H1 (cell line): ENCODE results near the gene LGALS12. TPM values are rescaled to one million over a fixed set of nuclear protein-coding genes. Genes with fewer than 3 reads are reported as not detected.

Experiments used
- CTCF ChIA-PET: fragments of 300-600 bp; sonication (Branson Sonifier 250); formaldehyde crosslinking; loops from one replicate; lab custom pipeline; 2021; ENCODE audit not compliant: partially characterized antibody; lab: Charles Lee
- POLR2A ChIA-PET: fragments of 300-600 bp; sonication (Branson Sonifier 250); formaldehyde crosslinking; loops from one replicate; lab custom pipeline; 2021; ENCODE audit warnings: inconsistent platforms; ENCODE audit not compliant: partially characterized antibody; lab: Charles Lee
- DNase-seq, 2 experiments: peaks; one replicate each; pipeline versions ENCODE4 v3.0.0 to v3.0.0-alpha.2; 2010 to 2022; ENCODE audit warnings: low spot score in 2 of 2, low read depth in 1 of 2, mixed read lengths in 1 of 2
- FAIRE-seq: peaks from 2 replicates; lab custom pipeline; 2011; peaks lifted over from hg19 to GRCh38; lab: Jason Lieb, UNC
- H2AFZ ChIP-seq: 2 replicates; pipeline ENCODE4 v1.8.1; 2012; ENCODE audit warnings: low read length, inconsistent platforms
- H2AK5ac ChIP-seq: 2 replicates; pipeline ENCODE4 v1.6.1; 2013; ENCODE audit warnings: low read depth, low read length
- H2BK120ac ChIP-seq: replicated peaks from 2 replicates; pipeline ENCODE3; 2013; ENCODE audit warnings: low read depth, low read length, inconsistent platforms
- H2BK12ac ChIP-seq: 2 replicates; pipeline ENCODE4 v1.6.1; 2013; ENCODE audit warnings: low read depth, low read length
- H2BK15ac ChIP-seq: 2 replicates; pipeline ENCODE4 v1.6.1; 2013; ENCODE audit warnings: low read length
- H2BK20ac ChIP-seq: 2 replicates; pipeline ENCODE4 v1.6.1; 2013; ENCODE audit warnings: low read length
- H2BK5ac ChIP-seq: 2 replicates; pipeline ENCODE4 v1.6.1; 2013; ENCODE audit warnings: low read depth, low read length
- H3K14ac ChIP-seq: 2 replicates; pipeline ENCODE4 v1.6.1; 2013; ENCODE audit warnings: inconsistent platforms; ENCODE audit not compliant: insufficient read length
- H3K18ac ChIP-seq: 2 replicates; pipeline ENCODE4 v1.6.1; 2013; ENCODE audit warnings: low read length; ENCODE audit errors: extremely low read depth
- H3K23ac ChIP-seq: 2 replicates; pipeline ENCODE4 v1.6.1; 2013; ENCODE audit warnings: inconsistent platforms; ENCODE audit not compliant: insufficient read length
- H3K23me2 ChIP-seq: 2 replicates; pipeline ENCODE4 v1.6.1; 2013; ENCODE audit warnings: low read depth, low read length
- H3K27ac ChIP-seq: 2 replicates; pipeline ENCODE4 v1.6.1; 2011; ENCODE audit warnings: low read depth, low read length, inconsistent platforms
- H3K27me3 ChIP-seq, 4 experiments: replicated peaks in 1 of 4; 1 replicate in 1 of 4; 2 replicates in 3 of 4; pipeline versions ENCODE4 v1.6.1 to v1.8.1; 2011 to 2013; ENCODE audit warnings: low read length in 3 of 4, mild to moderate bottlenecking in 3 of 4, inconsistent platforms in 2 of 4, mixed read lengths in 2 of 4, moderate library complexity in 1 of 4; ENCODE audit not compliant: control insufficient read depth in 3 of 4, insufficient read depth in 3 of 4; ENCODE audit errors: extremely low read depth in 1 of 4
- H3K36me3 ChIP-seq, 4 experiments: 2 replicates each; pipeline versions ENCODE4 v1.6.1 to v1.8.1; 2011 to 2013; ENCODE audit warnings: mild to moderate bottlenecking in 4 of 4, low read length in 3 of 4, moderate library complexity in 2 of 4, control low read depth in 1 of 4, inconsistent platforms in 1 of 4; ENCODE audit not compliant: insufficient read depth in 4 of 4, control insufficient read depth in 2 of 4
- H3K4ac ChIP-seq: replicated peaks from 2 replicates; pipeline ENCODE3; 2013; ENCODE audit warnings: low read length, low read depth, mixed read lengths, inconsistent platforms; ENCODE audit not compliant: insufficient read length
- H3K4me1 ChIP-seq, 4 experiments: replicated peaks in 1 of 4; 1 replicate in 1 of 4; 2 replicates in 3 of 4; pipeline versions ENCODE4 v1.6.1 to v1.8.1; 2011 to 2013; ENCODE audit warnings: low read length in 3 of 4, inconsistent platforms in 2 of 4, mixed read lengths in 1 of 4; ENCODE audit not compliant: insufficient read depth in 4 of 4, control insufficient read depth in 3 of 4
- H3K4me2 ChIP-seq, 2 experiments: 2 replicates each; pipeline versions ENCODE4 v1.6.1 to v1.8.1; 2011 to 2013; ENCODE audit warnings: low read depth in 2 of 2, low read length in 2 of 2, control low read depth in 1 of 2, inconsistent platforms in 1 of 2, mild to moderate bottlenecking in 1 of 2; ENCODE audit not compliant: insufficient read depth in 1 of 2
- H3K4me3 ChIP-seq, 4 experiments: fragments of 200-600, 300-600 bp in 1 of 4; sonication (generic), shearing (Covaris generic), sonication (Bioruptor Twin) in 1 of 4; 2 replicates each; pipeline versions ENCODE4 v1.5.1 to v1.8.1; 2011 to 2016; ENCODE audit warnings: low read length in 4 of 4, low read depth in 3 of 4, control low read depth in 2 of 4, inconsistent platforms in 2 of 4, mild to moderate bottlenecking in 2 of 4, mixed read lengths in 1 of 4, moderate library complexity in 1 of 4; ENCODE audit not compliant: insufficient read depth in 2 of 4; ENCODE audit errors: extremely low read depth in 1 of 4
- H3K56ac ChIP-seq: replicated peaks from 2 replicates; pipeline ENCODE3; 2013; ENCODE audit warnings: low read depth, mild to moderate bottlenecking, mixed read lengths, low read length, inconsistent platforms; ENCODE audit not compliant: insufficient read length
- H3K79me1 ChIP-seq: 2 replicates; pipeline ENCODE4 v1.6.1; 2013; ENCODE audit warnings: low read depth, low read length, control low read depth
- H3K79me2 ChIP-seq, 2 experiments: 2 replicates each; pipeline versions ENCODE4 v1.6.1 to v1.8.1; 2012 to 2013; ENCODE audit warnings: low read length in 2 of 2, mild to moderate bottlenecking in 2 of 2, inconsistent platforms in 1 of 2; ENCODE audit not compliant: insufficient read depth in 2 of 2, control insufficient read depth in 1 of 2
- H3K9ac ChIP-seq, 4 experiments: replicated peaks in 1 of 4; 1 replicate in 1 of 4; 2 replicates in 3 of 4; pipeline versions ENCODE4 v1.6.1 to v1.8.1; 2011 to 2013; ENCODE audit warnings: low read depth in 3 of 4, low read length in 3 of 4, control low read depth in 2 of 4, mild to moderate bottlenecking in 2 of 4, moderate library complexity in 2 of 4, inconsistent platforms in 1 of 4; ENCODE audit errors: extremely low read depth in 1 of 4
- H3K9me3 ChIP-seq, 2 experiments: 2 replicates each; pipeline versions ENCODE4 v1.6.1 to v1.8.1; 2012 to 2013; ENCODE audit warnings: mild to moderate bottlenecking in 2 of 2, moderate library complexity in 2 of 2, control low read depth in 1 of 2, inconsistent platforms in 1 of 2, low read depth in 1 of 2, low read length in 1 of 2, mixed read lengths in 1 of 2; ENCODE audit not compliant: insufficient read depth in 2 of 2
- H4K20me1 ChIP-seq, 2 experiments: replicated peaks in 1 of 2; 2 replicates each; pipeline versions ENCODE3 to v1.8.1; 2011 to 2013; ENCODE audit warnings: inconsistent platforms in 2 of 2, low read length in 2 of 2, mild to moderate bottlenecking in 1 of 2; ENCODE audit not compliant: insufficient read depth in 2 of 2, control insufficient read depth in 1 of 2
- H4K5ac ChIP-seq: 2 replicates; pipeline ENCODE4 v1.6.1; 2013; ENCODE audit warnings: low read length, low read depth, mixed read lengths, inconsistent platforms; ENCODE audit not compliant: insufficient read length
- H4K8ac ChIP-seq: 2 replicates; pipeline ENCODE4 v1.8.0; 2013; ENCODE audit warnings: mild to moderate bottlenecking, moderate library complexity, low read length, inconsistent platforms; ENCODE audit not compliant: insufficient read depth; ENCODE audit errors: extremely low read depth
- H4K91ac ChIP-seq: replicated peaks from 2 replicates; pipeline ENCODE3; 2013; ENCODE audit warnings: low read length, mixed read lengths, inconsistent platforms; ENCODE audit not compliant: insufficient read length
- CBX8 ChIP-seq: fragments of 300-800, 300-1000 bp; sonication (generic); IDR thresholded peaks from 2 replicates; pipeline ENCODE4 v1.7.1; 2016; ENCODE audit warnings: low read depth, low read length, borderline replicate concordance
- CEBPB ChIP-seq: IDR thresholded peaks from 2 replicates; pipeline ENCODE4 v1.6.1; 2012; ENCODE audit warnings: low read depth, low read length
- GTF2F1 ChIP-seq: IDR thresholded peaks from 2 replicates; pipeline ENCODE4 v1.6.1; 2012; ENCODE audit warnings: low read depth, low read length, improper control_type of control experiment, borderline replicate concordance
- KDM5A ChIP-seq: fragments of 200-600 bp; IDR thresholded peaks from 2 replicates; pipeline ENCODE4 v1.7.1; 2012; ENCODE audit warnings: mild to moderate bottlenecking, low read length, inconsistent platforms, mixed read lengths
- RAD21 ChIP-seq, 2 experiments: IDR thresholded peaks in 1 of 2; conservative IDR thresholded peaks in 1 of 2; 2 replicates each; pipeline ENCODE4 v1.6.1; 2011; ENCODE audit warnings: low read depth in 2 of 2, low read length in 2 of 2, improper control_type of control experiment in 1 of 2, inconsistent platforms in 1 of 2, mild to moderate bottlenecking in 1 of 2, moderate library complexity in 1 of 2
- SP1 ChIP-seq: IDR thresholded peaks from 2 replicates; pipeline ENCODE4 v1.6.1; 2011; ENCODE audit warnings: low read depth, low read length
- SP2 ChIP-seq: IDR thresholded peaks from 2 replicates; pipeline ENCODE4 v1.6.1; 2012; ENCODE audit warnings: mild to moderate bottlenecking, low read length, inconsistent platforms
- SP4 ChIP-seq: IDR thresholded peaks from 2 replicates; pipeline ENCODE4 v1.6.1; 2012; ENCODE audit warnings: low read length, inconsistent platforms
- WGBS, 2 experiments: shearing (Covaris generic) in 1 of 2; methylation state at CpG; one replicate each; pipeline versions ENCODE4 v1.1.6 to v1.1.7; 2013 to 2015; ENCODE audit warnings: low lambda C conversion rate in 2 of 2, mixed read lengths in 2 of 2, inconsistent platforms in 1 of 2, low coverage in 1 of 2, missing lambda C conversion rate in 1 of 2; ENCODE audit not compliant: insufficient replicate concordance in 2 of 2, insufficient coverage in 1 of 2, insufficient read length in 1 of 2; ENCODE audit errors: extremely low coverage in 1 of 2, missing lambda C conversion rate in 1 of 2; 5-methylcytosine and 5-hydroxymethylcytosine counted together
- polyA plus RNA-seq, 7 experiments: library from polyadenylated mRNA; depleted of rRNA in 3 of 7; stranded (reverse) in 5 of 7; unstranded in 2 of 7; fragments of >200 nt in 5 of 7; fragments of 200-250 nt in 2 of 7; gene quantifications; 1 replicate in 5 of 7; 2 replicates in 1 of 7; 4 replicates in 1 of 7; pipeline versions ENCODE4 v1.2.1 to v1.2.3, GENCODE V29; 2011 to 2013; ENCODE audit warnings: missing spikeins in 2 of 7, mixed read lengths in 2 of 7
- total RNA-seq: library from RNA; stranded (reverse); fragmentation: NEBNext Ultra II Directional; extraction: Animal tissue kit (Norgen Biotek cat#: 25700); gene quantifications from 2 replicates; pipeline ENCODE4 v1.2.1, GENCODE V29; 2021
- TF ChIP-seq, protein P1 (sequence below): IDR thresholded peaks from 2 replicates; pipeline ENCODE4 v1.6.1; 2012; ENCODE audit warnings: inconsistent platforms

The LGALS12 gene
- total and polyA plus RNA-seq, 2 of the 8 experiments (the other 6 are each of a cell fraction or from before 2014, with no cell fraction given): 1.6 to 2.9 TPM

DNA sequence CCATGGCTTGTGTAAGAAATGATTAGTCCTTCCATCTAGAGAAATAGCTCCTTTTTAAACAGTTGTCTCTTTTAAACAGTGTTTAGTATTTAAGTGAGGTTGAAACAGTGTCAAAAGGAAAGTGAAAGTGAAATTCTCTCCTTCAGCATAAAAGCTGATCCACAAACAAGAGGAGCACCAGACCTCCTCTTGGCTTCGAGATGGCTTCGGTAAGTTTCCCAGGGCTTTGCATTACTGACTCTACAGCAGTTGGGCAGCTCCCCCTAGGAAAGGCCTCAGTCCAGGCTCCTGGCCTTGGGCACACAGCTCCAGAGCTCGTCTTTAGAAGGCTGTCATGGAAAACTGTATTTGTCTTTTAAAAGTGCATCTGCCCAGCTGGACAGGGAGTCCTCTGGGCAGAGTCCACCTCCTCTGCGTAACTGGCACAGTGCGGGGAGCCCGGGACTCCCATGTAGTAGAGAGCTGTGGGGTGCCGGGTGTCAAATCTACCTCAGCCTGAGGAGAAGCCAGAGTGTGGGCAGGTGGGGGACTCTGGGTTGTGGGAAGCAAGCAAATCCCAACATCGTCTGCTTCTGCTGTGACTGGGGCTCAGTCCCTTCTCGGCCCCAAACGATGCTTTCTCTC lies 30.9 kb downstream of the LGALS12 start, which contains the start of gene PLAAT4:
Gene PLAAT4 (plus strand): TSS at position 140 of the 624 bp plus-strand sequence. CDS start 61 bp downstream, at position 201.
- TF ChIP-seq, protein P1, sequence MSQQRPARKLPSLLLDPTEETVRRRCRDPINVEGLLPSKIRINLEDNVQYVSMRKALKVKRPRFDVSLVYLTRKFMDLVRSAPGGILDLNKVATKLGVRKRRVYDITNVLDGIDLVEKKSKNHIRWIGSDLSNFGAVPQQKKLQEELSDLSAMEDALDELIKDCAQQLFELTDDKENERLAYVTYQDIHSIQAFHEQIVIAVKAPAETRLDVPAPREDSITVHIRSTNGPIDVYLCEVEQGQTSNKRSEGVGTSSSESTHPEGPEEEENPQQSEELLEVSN: 0 out of 2 replicates have a peak, but pooled peaks have one; percentile 16
- TF ChIP-seq GTF2F1 (no peak), CBX8 (no peak), RAD21 (IDR thresholded peaks at IDR 0.05 in 1 of 2, conservative IDR thresholded peaks at IDR 0.05 in 1 of 2; ENCODE audit: low read depth in 2 of 2, low read length in 2 of 2) (no peak), KDM5A (no peak), SP1 (no peak), SP4 (no peak), SP2 (no peak), CEBPB (no peak)
- H3K4me3 ChIP-seq: no peak within 1 kb of the TSS
- no peak for DNase-seq

More for the DNA sequence above, 30.9 kb downstream of the LGALS12 start, which contains the start of gene PLAAT4:
- Histone ChIP-seq H2BK15ac (peak within 1 kb of the TSS; percentile 76; the same call in 1 of the 2 replicates), H3K9ac (no peak within 1 kb of the TSS), H2BK5ac (peak within 1 kb of the TSS; percentile 18; the same call in 1 of the 2 replicates), H3K56ac (no peak within 1 kb of the TSS), H3K9me3 (no peaks in the 10 kb centered on the region; a peak in 1 of 4 replicates), H3K27me3 (no peaks in the 10 kb centered on the region), H3K4me2 (no peak within 1 kb of the TSS), H2AFZ (no peak within 1 kb of the TSS), H3K18ac (peak within 1 kb of the TSS; percentile 62), H4K5ac (no peak within 1 kb of the TSS), H3K23me2 (no peaks in the 10 kb centered on the region), H2BK12ac (peak within 1 kb of the TSS; percentile 93), H4K20me1 (no peaks in the 10 kb centered on the region), H2BK120ac (no peak within 1 kb of the TSS), H3K79me2 (no peaks in the 10 kb centered on the region), H3K36me3 (no peaks in the 10 kb centered on the region), H4K8ac (no peak within 1 kb of the TSS), H3K4me1 (peaks cover 4 to 13% (median 10%) of the 10 kb centered on the region in 4 experiments; a peak in 6 of 7 replicates), H2BK20ac (peak within 1 kb of the TSS; percentile 51; the same call in 1 of the 2 replicates), H3K27ac (no peak within 1 kb of the TSS), H4K91ac (peak within 1 kb of the TSS; percentile 61), H3K4ac (no peak within 1 kb of the TSS), H3K23ac (no peak within 1 kb of the TSS), H3K14ac (no peak within 1 kb of the TSS), H3K79me1 (no peaks in the 10 kb centered on the region), H2AK5ac (peak within 1 kb of the TSS; percentile 68)
- no peak for FAIRE-seq
- ChIA-PET CTCF (interaction anchor here (0.6 to 3.8 kb wide), 9 partner anchors 14 to 242 kb away, joined by 3 to 20 read pairs (median 3); no protein-coding TSS in a partner anchor), POLR2A (interaction anchor here (0.6 to 2.7 kb wide), 6 partner anchors 8 to 37 kb away, joined by 3 to 11 read pairs (median 4); no protein-coding TSS in a partner anchor)
- 91% methylated on average over 10 of the region's 10 CpGs; no CpG with 5 or more reads in 1 of the 2 experiments for WGBS, 2 experiments
